Epithelial cell of prostate (primary cell): ENCODE data around the gene SMURF2.
A peak's percentile ranks its signal among the peaks of the same experiment; 100 is the strongest.
"Not testable (repeated sequence)": the region's sequence is repeated elsewhere in the genome, so short reads cannot be mapped to it uniquely, and the experiment has no call there.

Source experiments
- DNase-seq: peaks from one replicate; pipeline ENCODE4 v3.0.0-alpha.2; 2011; ENCODE audit warnings: low read depth, low spot score
- H3K27ac ChIP-seq: fragments of 450-650 bp; 2 replicates; pipeline ENCODE4 v1.5.1; 2017; ENCODE audit warnings: mild to moderate bottlenecking

Gene SMURF2

DNA sequence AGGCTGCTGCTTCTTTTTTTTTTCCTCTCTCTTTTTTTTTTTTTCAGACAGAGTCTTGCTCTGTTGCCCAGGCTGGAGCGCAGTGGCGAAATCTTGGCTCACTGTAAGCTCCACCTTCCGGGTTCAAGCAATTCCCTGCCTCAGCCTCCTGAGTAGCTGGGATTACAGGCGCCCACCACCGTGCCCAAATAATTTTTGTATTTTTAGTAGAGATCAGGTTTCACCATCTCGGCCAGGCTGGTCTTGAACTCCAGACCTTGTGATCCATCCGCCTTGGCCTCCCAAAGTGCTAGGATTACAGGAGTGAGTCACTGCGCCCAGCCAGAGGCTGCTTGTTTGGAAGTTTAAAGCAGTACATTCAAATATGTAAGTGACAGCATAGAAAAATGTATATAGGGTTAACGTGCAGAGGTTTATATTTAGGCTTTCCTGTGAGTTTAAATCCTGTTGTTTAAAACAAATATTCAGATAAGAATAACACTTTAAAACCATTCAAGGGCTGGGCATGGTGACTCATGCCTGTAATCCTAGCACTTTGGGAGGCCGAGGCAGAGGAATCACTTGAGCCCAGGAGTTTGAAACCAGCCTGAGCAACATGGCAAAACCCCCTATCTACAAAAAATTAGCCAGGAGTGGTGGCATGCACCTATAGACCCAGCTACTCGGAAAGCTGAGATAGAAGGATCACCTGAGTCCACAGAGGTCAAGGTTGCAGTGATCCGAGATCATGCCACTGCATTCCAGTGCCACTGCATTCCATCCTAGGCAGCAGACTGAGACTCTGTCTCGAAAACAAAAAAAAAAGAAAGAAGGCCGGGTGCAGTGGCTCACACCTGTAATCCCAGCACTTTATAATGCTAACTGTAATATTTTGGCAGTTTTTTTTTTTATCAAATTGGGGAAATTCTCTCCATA is 6.0 kb upstream of the SMURF2 start:
- DNase-seq: not testable (repeated sequence)
- peak overlapping the region; percentile 52 for H3K27ac ChIP-seq

GRCh38 chr17:64664299-64664981 is 2.3 kb upstream of the SMURF2 start:
- peak overlapping the region; percentile 40 for H3K27ac ChIP-seq
- not testable (repeated sequence) for DNase-seq

GRCh38 chr17:64663836-64664235 is 1.7 kb upstream of the SMURF2 start:
- DNase-seq: not testable (repeated sequence)
- peak overlapping the region; percentile 40 for H3K27ac ChIP-seq

GRCh38 chr17:64662774-64663367 is 764 bp upstream of the SMURF2 start:
- peak overlapping the region; percentile 87 for H3K27ac ChIP-seq
- DNase-seq: no peak

- DNase-seq: no peak
- H3K27ac ChIP-seq: peak overlapping the region; percentile 87
These were observed 456 bp downstream of the SMURF2 start for GRCh38 chr17:64661726-64661975.

DNA sequence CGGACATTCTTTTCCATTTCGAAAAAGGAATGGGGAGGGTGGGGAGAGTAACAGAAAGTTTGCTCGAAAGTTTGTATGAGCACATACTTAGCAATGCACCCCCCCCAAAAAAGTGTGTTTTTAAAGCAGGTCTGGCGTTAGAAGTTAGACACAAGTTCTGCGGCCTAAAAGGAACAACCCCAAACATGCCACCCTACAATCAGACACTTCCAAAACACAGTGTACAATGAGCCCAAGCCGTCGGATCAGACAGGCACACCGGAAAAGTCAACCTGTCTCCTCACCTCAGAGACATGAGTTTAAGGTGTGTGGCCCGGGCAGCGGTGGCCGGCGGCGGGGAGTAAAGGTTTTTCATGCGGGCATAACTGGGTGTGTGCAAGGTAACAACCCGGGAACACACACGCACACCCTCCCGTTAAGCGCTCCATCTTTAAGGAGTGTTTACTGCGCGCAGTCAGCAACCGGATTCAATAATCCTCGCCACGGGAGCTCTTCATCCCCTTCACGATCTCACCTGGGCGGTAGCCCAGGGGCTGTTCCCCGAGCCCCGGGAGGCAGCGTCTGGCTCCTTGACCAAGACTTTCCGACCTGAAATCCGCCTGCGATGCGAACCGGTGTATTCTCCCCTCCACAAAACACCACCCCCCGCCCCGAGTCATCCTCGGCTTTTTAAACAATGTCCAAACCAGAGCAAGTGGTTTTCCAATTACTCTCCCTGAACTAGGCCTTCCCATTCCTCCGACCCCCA is 955 bp downstream of the SMURF2 start:
- peak overlapping the region; percentile 87 for H3K27ac ChIP-seq
- DNase-seq: not testable (repeated sequence)

- H3K27ac ChIP-seq: peak overlapping the region; percentile 87
- DNase-seq: not testable (repeated sequence)
These were observed 1.7 kb downstream of the SMURF2 start for GRCh38 chr17:64660195-64660977.

- H3K27ac ChIP-seq: peak overlapping the region; percentile 87
- DNase-seq: no peak
These were observed 3.2 kb downstream of the SMURF2 start for GRCh38 chr17:64658931-64659330.

- H3K27ac ChIP-seq: peak overlapping the region; percentile 87
These were observed 4.4 kb downstream of the SMURF2 start for GRCh38 chr17:64657610-64658125.

DNA sequence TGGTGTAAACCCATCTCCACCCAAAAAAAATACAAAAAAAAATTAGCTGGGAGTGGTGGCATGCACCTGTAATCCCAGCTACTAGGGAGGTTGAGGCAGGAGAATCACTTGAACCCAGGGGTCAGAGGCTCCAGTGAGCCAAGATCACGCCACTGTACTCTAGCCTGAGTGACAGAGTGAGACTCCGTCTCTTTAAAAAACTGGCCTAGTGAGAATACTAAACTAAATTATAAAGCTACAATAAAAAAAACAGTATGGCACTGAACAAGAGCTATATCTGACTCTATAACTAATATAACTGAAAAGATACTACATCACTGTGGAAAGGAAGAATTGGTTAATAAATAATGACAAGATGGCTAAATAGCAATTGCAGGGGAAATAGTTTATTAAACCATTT is 6.4 kb downstream of the SMURF2 start:
- H3K27ac ChIP-seq: no peak overlapping the region
- no peak for DNase-seq

More at GRCh38 chr17:64657610-64658125, 4.4 kb downstream of the SMURF2 start:
- no peak for DNase-seq

GRCh38 chr17:64653985-64654355 is 8.1 kb downstream of the SMURF2 start:
- DNase-seq: no peak
- H3K27ac ChIP-seq: peak overlapping the region; percentile 84

DNA sequence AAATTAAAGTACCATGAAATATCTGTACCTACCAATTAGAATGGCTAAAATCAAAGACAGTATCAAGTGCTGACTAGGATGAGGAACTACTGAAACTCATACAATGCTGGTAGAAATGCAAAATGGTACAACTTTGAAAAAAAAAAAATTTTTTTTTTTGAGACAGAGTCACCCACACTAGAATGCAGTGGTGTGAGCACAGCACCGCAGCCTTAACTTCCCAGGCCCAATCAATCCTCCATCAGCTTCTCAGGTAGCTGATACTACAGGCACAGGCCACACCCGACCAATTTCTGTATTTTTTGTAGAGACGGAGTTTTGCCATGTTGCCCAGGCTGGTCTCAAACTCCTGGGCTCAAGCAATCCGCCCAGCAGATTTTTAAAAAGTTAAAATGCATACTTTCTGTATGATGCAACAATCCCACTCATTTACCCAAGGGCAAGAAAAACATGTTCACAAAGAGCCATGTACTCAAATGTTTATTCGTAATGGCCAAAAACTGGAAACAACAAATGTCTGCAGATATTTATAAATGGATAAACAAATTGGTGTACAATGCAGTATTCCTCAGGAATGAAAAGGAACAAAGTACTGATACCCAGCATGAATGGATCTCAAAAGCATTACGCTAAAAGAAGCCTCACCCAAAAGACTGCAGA is 8.7 kb downstream of the SMURF2 start:
- H3K27ac ChIP-seq: peak overlapping the region; percentile 84

GRCh38 chr17:64651889-64652288 is 10.2 kb downstream of the SMURF2 start:
- no peak for DNase-seq
- H3K27ac ChIP-seq: peak overlapping the region; percentile 84

More for the DNA sequence above, 8.7 kb downstream of the SMURF2 start:
- DNase-seq: no peak

DNA sequence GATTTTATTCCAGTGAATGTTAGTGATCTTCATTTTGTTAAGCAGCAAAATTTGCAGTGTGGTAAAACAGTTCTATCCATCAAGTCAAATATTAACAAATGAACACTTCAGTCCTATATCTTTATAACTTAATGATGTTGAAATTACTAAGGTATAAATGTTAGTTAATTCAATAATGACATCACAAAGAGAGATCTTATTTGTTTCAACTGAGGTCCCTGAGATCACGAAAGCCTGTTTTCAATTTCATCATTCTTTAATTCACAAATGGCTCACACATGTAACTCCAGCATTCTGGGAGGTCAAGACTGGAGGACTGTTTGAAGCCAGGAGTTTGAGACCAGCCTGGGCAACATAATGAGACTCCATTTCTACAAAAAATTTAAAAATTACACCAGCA is 13.9 kb downstream of the SMURF2 start:
- no peak for DNase-seq
- peak overlapping the region; percentile 19 for H3K27ac ChIP-seq

GRCh38 chr17:64647817-64648216 is 14.3 kb downstream of the SMURF2 start:
- DNase-seq: no peak
- no peak overlapping the region for H3K27ac ChIP-seq

DNA sequence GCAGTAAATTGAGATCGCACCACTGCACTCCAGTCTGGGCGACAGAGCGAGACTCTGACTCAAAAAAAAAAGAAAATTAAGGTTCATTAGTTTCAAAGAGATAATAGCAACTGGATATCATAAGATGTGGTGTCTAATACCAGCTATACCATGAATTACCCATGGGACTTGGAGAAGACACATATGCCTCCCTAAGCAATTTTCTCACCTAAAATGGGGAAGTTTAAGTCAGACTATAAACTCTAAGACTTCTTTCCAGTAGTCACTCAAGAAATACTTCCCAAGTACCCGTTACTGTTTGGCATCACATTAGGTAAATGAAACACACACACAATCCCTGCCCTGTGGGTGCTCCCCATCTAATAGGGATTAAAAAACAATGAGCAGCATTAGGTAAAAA is 22.6 kb downstream of the SMURF2 start:
- DNase-seq: no peak

DNA sequence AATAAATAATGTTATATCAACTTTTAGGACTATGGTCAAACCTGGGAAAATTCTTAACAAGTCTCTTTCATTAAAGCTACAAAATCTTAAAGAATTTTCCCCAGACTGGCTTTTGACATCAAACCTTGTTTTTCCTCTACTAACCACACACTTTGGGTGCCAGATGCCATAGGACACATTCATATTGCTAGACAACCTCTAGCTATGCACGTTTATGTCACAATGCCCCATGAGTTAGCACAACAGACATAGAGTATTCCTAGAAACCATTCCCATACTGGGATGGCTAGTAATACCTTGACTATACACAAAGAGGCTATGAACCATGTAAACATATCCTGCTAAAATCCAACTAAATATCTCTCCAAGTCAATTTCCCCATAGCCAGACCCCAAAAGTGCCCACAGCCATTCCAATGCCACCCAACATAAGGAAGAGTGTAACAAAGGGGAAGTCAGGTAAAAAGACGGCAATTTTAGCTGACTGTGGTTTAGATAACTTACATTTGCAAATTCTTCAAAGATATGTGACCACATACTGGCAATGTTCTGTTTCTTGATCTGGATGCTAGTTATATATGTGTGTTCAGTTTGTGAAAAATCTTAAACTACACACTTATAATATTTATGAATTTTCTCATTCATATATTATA is 23.4 kb downstream of the SMURF2 start:
- DNase-seq: no peak
- H3K27ac ChIP-seq: no peak overlapping the region

More for the DNA sequence above, 22.6 kb downstream of the SMURF2 start:
- no peak overlapping the region for H3K27ac ChIP-seq

DNA sequence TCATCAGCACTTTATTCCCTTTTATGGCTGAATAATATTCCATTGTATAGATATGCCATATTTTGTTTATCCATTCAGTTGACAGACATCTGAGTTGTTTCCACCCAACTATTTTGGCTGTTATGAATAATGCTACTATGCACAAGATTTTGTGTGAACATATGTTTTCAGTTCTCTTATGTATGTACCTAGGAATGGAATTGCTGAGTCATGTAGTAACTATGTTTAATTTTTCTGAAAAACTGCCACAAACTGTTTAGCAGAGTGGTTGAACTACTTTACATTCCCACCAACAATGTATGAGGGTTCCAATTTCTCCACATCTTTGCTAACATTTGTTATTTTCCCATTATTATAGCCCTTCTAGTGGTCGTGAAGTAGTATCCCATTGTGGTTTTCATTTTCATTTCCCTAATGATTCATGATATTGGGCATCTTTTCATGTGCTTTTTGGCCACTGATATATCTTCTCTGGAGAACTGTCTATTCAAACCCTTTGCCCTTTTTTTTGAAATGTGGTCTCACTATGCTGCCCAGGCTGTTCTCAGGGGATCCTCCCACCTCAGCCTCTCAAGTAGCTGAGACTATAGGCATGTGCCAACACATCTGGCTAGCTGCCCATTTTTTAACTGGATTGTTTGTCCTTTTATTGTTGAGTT is 26.3 kb downstream of the SMURF2 start:
- H3K27ac ChIP-seq: peak overlapping the region; percentile 56
- DNase-seq: no peak
